H1 (cell line): ENCODE data around the gene KIFBP. TPM values are rescaled to one million over a fixed set of nuclear protein-coding genes. Genes with fewer than 3 reads are reported as not detected.

ENCODE experiments used
- CTCF ChIA-PET: fragments of 300-600 bp; sonication (Branson Sonifier 250); formaldehyde crosslinking; loops from one replicate; lab custom pipeline; 2021; ENCODE audit not compliant: partially characterized antibody; lab: Charles Lee
- POLR2A ChIA-PET: fragments of 300-600 bp; sonication (Branson Sonifier 250); formaldehyde crosslinking; loops from one replicate; lab custom pipeline; 2021; ENCODE audit warnings: inconsistent platforms; ENCODE audit not compliant: partially characterized antibody; lab: Charles Lee
- DNase-seq, 2 experiments: peaks; one replicate each; pipeline versions ENCODE4 v3.0.0 to v3.0.0-alpha.2; 2010 to 2022; ENCODE audit warnings: low spot score in 2 of 2, low read depth in 1 of 2, mixed read lengths in 1 of 2
- FAIRE-seq: peaks from 2 replicates; lab custom pipeline; 2011; peaks lifted over from hg19 to GRCh38; lab: Jason Lieb, UNC
- H2AFZ ChIP-seq: 2 replicates; pipeline ENCODE4 v1.8.1; 2012; ENCODE audit warnings: low read length, inconsistent platforms
- H2AK5ac ChIP-seq: 2 replicates; pipeline ENCODE4 v1.6.1; 2013; ENCODE audit warnings: low read depth, low read length
- H2BK120ac ChIP-seq: replicated peaks from 2 replicates; pipeline ENCODE3; 2013; ENCODE audit warnings: low read depth, low read length, inconsistent platforms
- H2BK12ac ChIP-seq: 2 replicates; pipeline ENCODE4 v1.6.1; 2013; ENCODE audit warnings: low read depth, low read length
- H2BK15ac ChIP-seq: 2 replicates; pipeline ENCODE4 v1.6.1; 2013; ENCODE audit warnings: low read length
- H2BK20ac ChIP-seq: 2 replicates; pipeline ENCODE4 v1.6.1; 2013; ENCODE audit warnings: low read length
- H2BK5ac ChIP-seq: 2 replicates; pipeline ENCODE4 v1.6.1; 2013; ENCODE audit warnings: low read depth, low read length
- H3K14ac ChIP-seq: 2 replicates; pipeline ENCODE4 v1.6.1; 2013; ENCODE audit warnings: inconsistent platforms; ENCODE audit not compliant: insufficient read length
- H3K18ac ChIP-seq: 2 replicates; pipeline ENCODE4 v1.6.1; 2013; ENCODE audit warnings: low read length; ENCODE audit errors: extremely low read depth
- H3K23ac ChIP-seq: 2 replicates; pipeline ENCODE4 v1.6.1; 2013; ENCODE audit warnings: inconsistent platforms; ENCODE audit not compliant: insufficient read length
- H3K23me2 ChIP-seq: 2 replicates; pipeline ENCODE4 v1.6.1; 2013; ENCODE audit warnings: low read depth, low read length
- H3K27ac ChIP-seq: 2 replicates; pipeline ENCODE4 v1.6.1; 2011; ENCODE audit warnings: low read depth, low read length, inconsistent platforms
- H3K27me3 ChIP-seq, 4 experiments: replicated peaks in 1 of 4; 1 replicate in 1 of 4; 2 replicates in 3 of 4; pipeline versions ENCODE4 v1.6.1 to v1.8.1; 2011 to 2013; ENCODE audit warnings: low read length in 3 of 4, mild to moderate bottlenecking in 3 of 4, inconsistent platforms in 2 of 4, mixed read lengths in 2 of 4, moderate library complexity in 1 of 4; ENCODE audit not compliant: control insufficient read depth in 3 of 4, insufficient read depth in 3 of 4; ENCODE audit errors: extremely low read depth in 1 of 4
- H3K36me3 ChIP-seq, 4 experiments: 2 replicates each; pipeline versions ENCODE4 v1.6.1 to v1.8.1; 2011 to 2013; ENCODE audit warnings: mild to moderate bottlenecking in 4 of 4, low read length in 3 of 4, moderate library complexity in 2 of 4, control low read depth in 1 of 4, inconsistent platforms in 1 of 4; ENCODE audit not compliant: insufficient read depth in 4 of 4, control insufficient read depth in 2 of 4
- H3K4ac ChIP-seq: replicated peaks from 2 replicates; pipeline ENCODE3; 2013; ENCODE audit warnings: low read length, low read depth, mixed read lengths, inconsistent platforms; ENCODE audit not compliant: insufficient read length
- H3K4me1 ChIP-seq, 4 experiments: replicated peaks in 1 of 4; 1 replicate in 1 of 4; 2 replicates in 3 of 4; pipeline versions ENCODE4 v1.6.1 to v1.8.1; 2011 to 2013; ENCODE audit warnings: low read length in 3 of 4, inconsistent platforms in 2 of 4, mixed read lengths in 1 of 4; ENCODE audit not compliant: insufficient read depth in 4 of 4, control insufficient read depth in 3 of 4
- H3K4me2 ChIP-seq, 2 experiments: 2 replicates each; pipeline versions ENCODE4 v1.6.1 to v1.8.1; 2011 to 2013; ENCODE audit warnings: low read depth in 2 of 2, low read length in 2 of 2, control low read depth in 1 of 2, inconsistent platforms in 1 of 2, mild to moderate bottlenecking in 1 of 2; ENCODE audit not compliant: insufficient read depth in 1 of 2
- H3K4me3 ChIP-seq, 4 experiments: fragments of 200-600, 300-600 bp in 1 of 4; sonication (generic), shearing (Covaris generic), sonication (Bioruptor Twin) in 1 of 4; 2 replicates each; pipeline versions ENCODE4 v1.5.1 to v1.8.1; 2011 to 2016; ENCODE audit warnings: low read length in 4 of 4, low read depth in 3 of 4, control low read depth in 2 of 4, inconsistent platforms in 2 of 4, mild to moderate bottlenecking in 2 of 4, mixed read lengths in 1 of 4, moderate library complexity in 1 of 4; ENCODE audit not compliant: insufficient read depth in 2 of 4; ENCODE audit errors: extremely low read depth in 1 of 4
- H3K56ac ChIP-seq: replicated peaks from 2 replicates; pipeline ENCODE3; 2013; ENCODE audit warnings: low read depth, mild to moderate bottlenecking, mixed read lengths, low read length, inconsistent platforms; ENCODE audit not compliant: insufficient read length
- H3K79me1 ChIP-seq: 2 replicates; pipeline ENCODE4 v1.6.1; 2013; ENCODE audit warnings: low read depth, low read length, control low read depth
- H3K79me2 ChIP-seq, 2 experiments: 2 replicates each; pipeline versions ENCODE4 v1.6.1 to v1.8.1; 2012 to 2013; ENCODE audit warnings: low read length in 2 of 2, mild to moderate bottlenecking in 2 of 2, inconsistent platforms in 1 of 2; ENCODE audit not compliant: insufficient read depth in 2 of 2, control insufficient read depth in 1 of 2
- H3K9ac ChIP-seq, 4 experiments: replicated peaks in 1 of 4; 1 replicate in 1 of 4; 2 replicates in 3 of 4; pipeline versions ENCODE4 v1.6.1 to v1.8.1; 2011 to 2013; ENCODE audit warnings: low read depth in 3 of 4, low read length in 3 of 4, control low read depth in 2 of 4, mild to moderate bottlenecking in 2 of 4, moderate library complexity in 2 of 4, inconsistent platforms in 1 of 4; ENCODE audit errors: extremely low read depth in 1 of 4
- H3K9me3 ChIP-seq, 2 experiments: 2 replicates each; pipeline versions ENCODE4 v1.6.1 to v1.8.1; 2012 to 2013; ENCODE audit warnings: mild to moderate bottlenecking in 2 of 2, moderate library complexity in 2 of 2, control low read depth in 1 of 2, inconsistent platforms in 1 of 2, low read depth in 1 of 2, low read length in 1 of 2, mixed read lengths in 1 of 2; ENCODE audit not compliant: insufficient read depth in 2 of 2
- H4K20me1 ChIP-seq, 2 experiments: replicated peaks in 1 of 2; 2 replicates each; pipeline versions ENCODE3 to v1.8.1; 2011 to 2013; ENCODE audit warnings: inconsistent platforms in 2 of 2, low read length in 2 of 2, mild to moderate bottlenecking in 1 of 2; ENCODE audit not compliant: insufficient read depth in 2 of 2, control insufficient read depth in 1 of 2
- H4K5ac ChIP-seq: 2 replicates; pipeline ENCODE4 v1.6.1; 2013; ENCODE audit warnings: low read length, low read depth, mixed read lengths, inconsistent platforms; ENCODE audit not compliant: insufficient read length
- H4K8ac ChIP-seq: 2 replicates; pipeline ENCODE4 v1.8.0; 2013; ENCODE audit warnings: mild to moderate bottlenecking, moderate library complexity, low read length, inconsistent platforms; ENCODE audit not compliant: insufficient read depth; ENCODE audit errors: extremely low read depth
- H4K91ac ChIP-seq: replicated peaks from 2 replicates; pipeline ENCODE3; 2013; ENCODE audit warnings: low read length, mixed read lengths, inconsistent platforms; ENCODE audit not compliant: insufficient read length
- CHD1 ChIP-seq: IDR thresholded peaks from 2 replicates; pipeline ENCODE4 v1.6.1; 2012; ENCODE audit warnings: low read depth, low read length, improper control_type of control experiment
- CHD2 ChIP-seq: IDR thresholded peaks from 2 replicates; pipeline ENCODE4 v1.6.1; 2012; ENCODE audit warnings: low read length, improper control_type of control experiment
- EP300 ChIP-seq, 2 experiments: IDR thresholded peaks; 1 replicate in 1 of 2; 2 replicates in 1 of 2; pipeline ENCODE4 v1.6.1; 2011 to 2012; ENCODE audit warnings: low read depth in 2 of 2, low read length in 2 of 2, mild to moderate bottlenecking in 2 of 2, borderline replicate concordance in 1 of 2, inconsistent platforms in 1 of 2, moderate library complexity in 1 of 2
- GABPA ChIP-seq: IDR thresholded peaks from 2 replicates; pipeline ENCODE4 v1.6.1; 2011; ENCODE audit warnings: mild to moderate bottlenecking, low read length, moderate library complexity, borderline replicate concordance; ENCODE audit not compliant: insufficient read depth
- JUN ChIP-seq: IDR thresholded peaks from 2 replicates; pipeline ENCODE4 v1.6.1; 2011; ENCODE audit warnings: low read depth, mild to moderate bottlenecking, improper control_type of control experiment, low read length
- MAFK ChIP-seq: IDR thresholded peaks from 2 replicates; pipeline ENCODE4 v1.6.1; 2012; ENCODE audit warnings: low read depth, mild to moderate bottlenecking, improper control_type of control experiment, low read length
- NANOG ChIP-seq: IDR thresholded peaks from 2 replicates; pipeline ENCODE4 v1.6.1; 2011; ENCODE audit warnings: low read length, low read depth, mild to moderate bottlenecking, inconsistent platforms; ENCODE audit not compliant: insufficient read depth, poor library complexity, severe bottlenecking
- PHF8 ChIP-seq: fragments of 200-600 bp; sonication (generic); conservative IDR thresholded peaks from 2 replicates; pipeline ENCODE4 v1.7.1; 2012; ENCODE audit warnings: low read depth, mild to moderate bottlenecking, inconsistent platforms, low read length, moderate library complexity
- POU5F1 ChIP-seq: IDR thresholded peaks from 2 replicates; pipeline ENCODE4 v1.6.1; 2011; ENCODE audit warnings: low read depth, mild to moderate bottlenecking, low read length, moderate library complexity
- RBBP5 ChIP-seq: IDR thresholded peaks from 2 replicates; pipeline ENCODE4 v1.7.1; 2012; ENCODE audit warnings: low read depth, mild to moderate bottlenecking, inconsistent platforms, low read length, moderate library complexity, borderline replicate concordance
- SUZ12 ChIP-seq: fragments of 200-600 bp; sonication (generic); IDR thresholded peaks from 2 replicates; pipeline ENCODE4 v1.6.1; 2012; ENCODE audit warnings: mild to moderate bottlenecking, inconsistent platforms, low read length, moderate library complexity, mixed read lengths
- TBP ChIP-seq: IDR thresholded peaks from 2 replicates; pipeline ENCODE4 v1.6.1; 2011; ENCODE audit warnings: low read depth, low read length, improper control_type of control experiment
- ZNF274 ChIP-seq: IDR thresholded peaks from 2 replicates; pipeline ENCODE4 v1.7.0; 2012; ENCODE audit warnings: low read length, borderline replicate concordance; ENCODE audit errors: extremely low read depth
- WGBS, 2 experiments: shearing (Covaris generic) in 1 of 2; methylation state at CpG; one replicate each; pipeline versions ENCODE4 v1.1.6 to v1.1.7; 2013 to 2015; ENCODE audit warnings: low lambda C conversion rate in 2 of 2, mixed read lengths in 2 of 2, inconsistent platforms in 1 of 2, low coverage in 1 of 2, missing lambda C conversion rate in 1 of 2; ENCODE audit not compliant: insufficient replicate concordance in 2 of 2, insufficient coverage in 1 of 2, insufficient read length in 1 of 2; ENCODE audit errors: extremely low coverage in 1 of 2, missing lambda C conversion rate in 1 of 2; 5-methylcytosine and 5-hydroxymethylcytosine counted together
- polyA plus RNA-seq, 7 experiments: library from polyadenylated mRNA; depleted of rRNA in 3 of 7; stranded (reverse) in 5 of 7; unstranded in 2 of 7; fragments of >200 nt in 5 of 7; fragments of 200-250 nt in 2 of 7; gene quantifications; 1 replicate in 5 of 7; 2 replicates in 1 of 7; 4 replicates in 1 of 7; pipeline versions ENCODE4 v1.2.1 to v1.2.3, GENCODE V29; 2011 to 2013; ENCODE audit warnings: missing spikeins in 2 of 7, mixed read lengths in 2 of 7
- total RNA-seq: library from RNA; stranded (reverse); fragmentation: NEBNext Ultra II Directional; extraction: Animal tissue kit (Norgen Biotek cat#: 25700); gene quantifications from 2 replicates; pipeline ENCODE4 v1.2.1, GENCODE V29; 2021

Gene KIFBP
- total and polyA plus RNA-seq, 2 of the 8 experiments (the other 6 are each of a cell fraction or from before 2014, with no cell fraction given): 17.3 to 34.6 TPM

- no peaks in the 10 kb centered on the region for H3K79me2 ChIP-seq
- no peak overlapping the region for H4K5ac ChIP-seq
- H2AK5ac ChIP-seq: no peak overlapping the region
- no peak overlapping the region for H2BK15ac ChIP-seq
- no peak overlapping the region for H3K18ac ChIP-seq
- no peak overlapping the region for H3K23ac ChIP-seq
- ChIA-PET POLR2A (interaction anchor here (0.6 kb wide), 1 partner anchor 1844 kb away, joined by 4 read pairs; no protein-coding TSS in a partner anchor), CTCF (interaction anchor here (0.9 to 1.9 kb wide), 3 partner anchors 42 to 370 kb away, joined by 3 to 6 read pairs (median 3); no protein-coding TSS in a partner anchor)
- H2BK12ac ChIP-seq: no peak overlapping the region
- no peaks in the 10 kb centered on the region for H3K4me1 ChIP-seq
- 97% methylated on average over 19 of the region's 19 CpGs; no CpG with 5 or more reads in 1 of the 2 experiments for WGBS, 2 experiments
- no peak overlapping the region for H3K4ac ChIP-seq
- H4K91ac ChIP-seq: no peak overlapping the region
- H3K23me2 ChIP-seq: no peaks in the 10 kb centered on the region
- no peak overlapping the region for H2BK5ac ChIP-seq
- H4K20me1 ChIP-seq: no peaks in the 10 kb centered on the region
- no peak overlapping the region for H3K4me2 ChIP-seq
- FAIRE-seq: no peak
- no peaks in the 10 kb centered on the region; a peak in 1 of 4 replicates for H3K9me3 ChIP-seq
- H3K14ac ChIP-seq: no peak overlapping the region
- H3K4me3 ChIP-seq: no peak overlapping the region
- H3K27me3 ChIP-seq: no peaks in the 10 kb centered on the region
- H3K56ac ChIP-seq: no peak overlapping the region
- peaks cover 0 to 4% (median 0%) of the 10 kb centered on the region in 4 experiments; a peak in 1 of 8 replicates for H3K36me3 ChIP-seq
- no peak overlapping the region for H3K27ac ChIP-seq
- H2BK20ac ChIP-seq: no peak overlapping the region
- DNase-seq: no peak
- no peak overlapping the region for H2BK120ac ChIP-seq
- no peak overlapping the region for H3K9ac ChIP-seq
- H2AFZ ChIP-seq: no peak overlapping the region
- no peaks in the 10 kb centered on the region for H3K79me1 ChIP-seq
- no peak overlapping the region for H4K8ac ChIP-seq
- no peak for TF ChIP-seq POU5F1
- TF ChIP-seq GABPA: no peak
- TF ChIP-seq CHD2: no peak
- no peak for TF ChIP-seq NANOG
- no peak for TF ChIP-seq TBP
- TF ChIP-seq SUZ12: no peak
- TF ChIP-seq JUN: no peak
- no peak for TF ChIP-seq RBBP5
- no peak for TF ChIP-seq MAFK
- TF ChIP-seq ZNF274: no peak
- no peak for TF ChIP-seq PHF8
- no peak for TF ChIP-seq CHD1
- no peak for TF ChIP-seq EP300 (IDR thresholded peaks at IDR 0.05; ENCODE audit: borderline replicate concordance in 1 of 2, low read depth in 2 of 2, low read length in 2 of 2)
Measured at GRCh38 chr10:69022611-69023010, 34.0 kb downstream of the KIFBP start.
